GM12864 (cell line): ENCODE results near the gene SNAPC4.

Source experiments
- DNase-seq: peaks from one replicate; pipeline ENCODE4 v3.0.0-alpha.2; 2011; ENCODE audit warnings: low read depth
- H3K4me3 ChIP-seq: 2 replicates; pipeline ENCODE4 v1.5.1; 2011; ENCODE audit warnings: mild to moderate bottlenecking, low read depth, low read length, control low read depth
- TF ChIP-seq, protein P1 (sequence below): IDR thresholded peaks from 2 replicates; pipeline ENCODE4 v1.5.1; 2011; ENCODE audit warnings: low read depth, mild to moderate bottlenecking, moderate library complexity, low read length, control low read depth, inconsistent platforms; ENCODE audit errors: missing control alignments

Gene SNAPC4

GRCh38 chr9:136401173-136401922 is 1.4 kb upstream of the SNAPC4 start:
- TF ChIP-seq, protein P1, sequence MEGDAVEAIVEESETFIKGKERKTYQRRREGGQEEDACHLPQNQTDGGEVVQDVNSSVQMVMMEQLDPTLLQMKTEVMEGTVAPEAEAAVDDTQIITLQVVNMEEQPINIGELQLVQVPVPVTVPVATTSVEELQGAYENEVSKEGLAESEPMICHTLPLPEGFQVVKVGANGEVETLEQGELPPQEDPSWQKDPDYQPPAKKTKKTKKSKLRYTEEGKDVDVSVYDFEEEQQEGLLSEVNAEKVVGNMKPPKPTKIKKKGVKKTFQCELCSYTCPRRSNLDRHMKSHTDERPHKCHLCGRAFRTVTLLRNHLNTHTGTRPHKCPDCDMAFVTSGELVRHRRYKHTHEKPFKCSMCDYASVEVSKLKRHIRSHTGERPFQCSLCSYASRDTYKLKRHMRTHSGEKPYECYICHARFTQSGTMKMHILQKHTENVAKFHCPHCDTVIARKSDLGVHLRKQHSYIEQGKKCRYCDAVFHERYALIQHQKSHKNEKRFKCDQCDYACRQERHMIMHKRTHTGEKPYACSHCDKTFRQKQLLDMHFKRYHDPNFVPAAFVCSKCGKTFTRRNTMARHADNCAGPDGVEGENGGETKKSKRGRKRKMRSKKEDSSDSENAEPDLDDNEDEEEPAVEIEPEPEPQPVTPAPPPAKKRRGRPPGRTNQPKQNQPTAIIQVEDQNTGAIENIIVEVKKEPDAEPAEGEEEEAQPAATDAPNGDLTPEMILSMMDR = no peak
- no peak for DNase-seq

GRCh38 chr9:136399176-136400037 is 563 bp downstream of the SNAPC4 start:
- peak overlapping the region; percentile 93 for H3K4me3 ChIP-seq
- TF ChIP-seq, protein P1 = no peak
- DNase-seq = no peak

More at GRCh38 chr9:136401173-136401922, 1.4 kb upstream of the SNAPC4 start:
- no peak overlapping the region for H3K4me3 ChIP-seq

DNA sequence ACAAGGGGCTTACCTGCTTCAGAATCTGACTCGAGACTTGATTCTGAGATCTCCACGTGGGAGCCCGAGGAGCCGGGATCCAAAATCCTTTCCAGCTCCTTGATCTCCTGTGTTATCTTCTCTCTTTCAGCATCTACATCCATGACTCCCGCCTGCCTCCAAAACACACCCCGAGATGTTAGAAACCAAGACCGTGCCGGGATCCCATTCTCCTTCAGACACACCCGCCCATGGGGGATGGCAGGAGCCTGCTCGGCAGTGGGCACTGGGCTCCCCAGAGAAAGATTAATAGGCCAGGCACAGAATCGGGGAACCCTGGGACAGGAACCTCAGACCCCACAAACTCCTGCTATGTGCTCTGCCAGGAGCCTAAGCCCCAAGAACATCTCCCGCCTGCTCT is 1.7 kb downstream of the SNAPC4 start:
- H3K4me3 ChIP-seq = peak overlapping the region; percentile 93; the same call in 1 of the 2 replicates
- TF ChIP-seq, protein P1 = no peak
- no peak for DNase-seq

- TF ChIP-seq, protein P1 = no peak
- H3K4me3 ChIP-seq = no peak overlapping the region
- DNase-seq = no peak
Observed at GRCh38 chr9:136397643-136398042, 2.3 kb downstream of the SNAPC4 start.

DNA sequence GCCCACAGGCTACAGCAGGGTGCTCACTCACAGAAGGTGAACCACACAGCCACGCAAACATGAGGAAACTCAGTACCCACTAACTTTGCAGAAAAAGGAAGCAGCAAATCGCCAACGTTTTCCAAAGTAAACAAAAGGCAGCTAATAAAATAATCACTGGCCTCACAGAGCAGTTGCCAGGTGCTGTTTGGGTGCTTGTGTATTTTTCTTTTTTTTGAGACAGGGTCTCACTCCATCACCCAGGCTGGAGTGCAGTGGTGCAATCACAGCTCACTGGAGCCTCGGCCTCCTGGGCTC is 3.8 kb downstream of the SNAPC4 start:
- H3K4me3 ChIP-seq = no peak overlapping the region
- TF ChIP-seq, protein P1 = no peak
- no peak for DNase-seq

GRCh38 chr9:136395345-136396218 is 4.4 kb downstream of the SNAPC4 start:
- no peak for DNase-seq
- TF ChIP-seq, protein P1 = no peak
- no peak overlapping the region for H3K4me3 ChIP-seq
